Kasumi-1 (cell line): Measurements from ENCODE around the gene TEKT4.
A peak's percentile ranks its signal among the peaks of the same experiment; 100 is the strongest.
"Not testable (repeated sequence)": the region's sequence is repeated elsewhere in the genome, so short reads cannot be mapped to it uniquely, and the experiment has no call there.

Experiments used
- DNase-seq, 2 experiments: peaks; one replicate each; lab custom pipeline; 2025; lab: John Stamatoyannopoulos, UW

Gene TEKT4

GRCh38 chr2:94871226-94872087 is at the start of gene TEKT4:
TSS of gene TEKT4 (plus strand) at chr2:94871430. CDS start at chr2:94871580, 150 bp downstream.
- DNase-seq = peak; percentile 13 to 28

GRCh38 chr2:94839224-94839623 is 32.0 kb upstream of the TEKT4 start:
- not testable (repeated sequence) for DNase-seq

- not testable (repeated sequence) for DNase-seq
Observed at GRCh38 chr2:94856856-94857255, 14.4 kb upstream of the TEKT4 start.

GRCh38 chr2:94857367-94858162 is 13.7 kb upstream of the TEKT4 start:
- not testable (repeated sequence) for DNase-seq

- not testable (repeated sequence) for DNase-seq
Observed at GRCh38 chr2:94858163-94858888, 12.9 kb upstream of the TEKT4 start.

GRCh38 chr2:94861308-94862152 is 9.7 kb upstream of the TEKT4 start:
- DNase-seq = no peak

GRCh38 chr2:94862903-94863302 is 8.3 kb upstream of the TEKT4 start:
- not testable (repeated sequence) for DNase-seq

- no peak for DNase-seq
Observed at GRCh38 chr2:94869131-94869530, 2.1 kb upstream of the TEKT4 start.

GRCh38 chr2:94869552-94870439 is 1.4 kb upstream of the TEKT4 start:
- no peak for DNase-seq

GRCh38 chr2:94870440-94871225 is 597 bp upstream of the TEKT4 start:
- DNase-seq = peak; percentile 19 to 24

- no peak for DNase-seq
Observed at GRCh38 chr2:94872088-94872618, 923 bp downstream of the TEKT4 start.

- no peak for DNase-seq
Observed at GRCh38 chr2:94872676-94873361, 1.6 kb downstream of the TEKT4 start.

- DNase-seq = no peak
Observed at GRCh38 chr2:94873362-94874276, 2.4 kb downstream of the TEKT4 start.

GRCh38 chr2:94874277-94874997 is 3.2 kb downstream of the TEKT4 start:
- DNase-seq = peak; percentile 55 to 61

GRCh38 chr2:94875064-94875819 is 4.0 kb downstream of the TEKT4 start:
- no peak for DNase-seq
